G401.6 (cell line): ENCODE results near the gene DNAJB14.

Experiments
- FAIRE-seq: peaks from 2 replicates; lab custom pipeline; 2012; peaks lifted over from hg19 to GRCh38; lab: Jason Lieb, UNC

The DNAJB14 gene

GRCh38 chr4:99943904-99944437 is 2.4 kb downstream of the DNAJB14 start:
- no peak for FAIRE-seq

GRCh38 chr4:99938243-99938753 is 8.1 kb downstream of the DNAJB14 start:
- FAIRE-seq = no peak

GRCh38 chr4:99934891-99935290 is 11.5 kb downstream of the DNAJB14 start:
- peak; percentile 92 for FAIRE-seq

GRCh38 chr4:99927566-99927965 is 18.9 kb downstream of the DNAJB14 start:
- FAIRE-seq = no peak

GRCh38 chr4:99921174-99921573 is 25.2 kb downstream of the DNAJB14 start:
- FAIRE-seq = no peak

GRCh38 chr4:99918656-99919055 is 27.8 kb downstream of the DNAJB14 start:
- no peak for FAIRE-seq

GRCh38 chr4:99917575-99917974 is 28.8 kb downstream of the DNAJB14 start:
- FAIRE-seq = no peak

GRCh38 chr4:99915449-99915848 is 31.0 kb downstream of the DNAJB14 start:
- FAIRE-seq = no peak

- FAIRE-seq = no peak
Observed at GRCh38 chr4:99894998-99895397, 51.4 kb downstream of the DNAJB14 start.

- FAIRE-seq = no peak
Observed at GRCh38 chr4:99894161-99894997, 52.0 kb downstream of the DNAJB14 start, which contains the start of gene LAMTOR3. Gene LAMTOR3, minus strand, starts transcription at chr4:99894427. Its CDS starts 464 bp downstream, at chr4:99893963.

- no peak for FAIRE-seq
Observed at GRCh38 chr4:99893839-99894160, 52.6 kb downstream of the DNAJB14 start.

GRCh38 chr4:99893029-99893428 is 53.4 kb downstream of the DNAJB14 start:
- FAIRE-seq = no peak

- no peak for FAIRE-seq
Observed at GRCh38 chr4:99891351-99891750, 55.1 kb downstream of the DNAJB14 start.

- no peak for FAIRE-seq
Observed at GRCh38 chr4:99887837-99888236, 58.6 kb downstream of the DNAJB14 start.

GRCh38 chr4:99886146-99886545 is 60.3 kb downstream of the DNAJB14 start:
- no peak for FAIRE-seq

GRCh38 chr4:99885687-99886086 is 60.7 kb downstream of the DNAJB14 start:
- peak; percentile 48 for FAIRE-seq

- peak; percentile 96 for FAIRE-seq
Observed at GRCh38 chr4:99885063-99885664, 61.3 kb downstream of the DNAJB14 start.

GRCh38 chr4:99879458-99879857 is 67.0 kb downstream of the DNAJB14 start:
- FAIRE-seq = no peak

GRCh38 chr4:99878604-99879003 is 67.8 kb downstream of the DNAJB14 start:
- FAIRE-seq = no peak

GRCh38 chr4:99876946-99877345 is 69.5 kb downstream of the DNAJB14 start:
- FAIRE-seq = no peak

- FAIRE-seq = no peak
Observed at GRCh38 chr4:99875071-99875470, 71.3 kb downstream of the DNAJB14 start.

- FAIRE-seq = no peak
Observed at GRCh38 chr4:99872570-99872969, 73.8 kb downstream of the DNAJB14 start.

- no peak for FAIRE-seq
Observed at GRCh38 chr4:99868126-99868596, 78.3 kb downstream of the DNAJB14 start.
